ENCODE data around the gene CCDC117.
"Not testable (repeated sequence)": the region's sequence is repeated elsewhere in the genome, so short reads cannot be mapped to it uniquely, and the experiment has no call there.

CCDC117 gene

GRCh38 chr22:28772633-28773460, at the start of gene CCDC117:
TSS of gene CCDC117 (plus strand) at chr22:28772695. CDS start at chr22:28772850, 155 bp downstream.
- TF ChIP-seq CTCF (conservative IDR thresholded peaks at IDR 0.05) = peak; percentile 73
- H3K27ac ChIP-seq = peak within 1 kb of the TSS; percentile 93

GRCh38 chr22:28728002-28728401, 44.5 kb upstream of the CCDC117 start:
- no peak overlapping the region for H3K27ac ChIP-seq
- no peak for TF ChIP-seq CTCF (conservative IDR thresholded peaks at IDR 0.05)

GRCh38 chr22:28728621-28729313, 43.7 kb upstream of the CCDC117 start:
- H3K27ac ChIP-seq = no peak overlapping the region
- TF ChIP-seq CTCF (conservative IDR thresholded peaks at IDR 0.05) = no peak

GRCh38 chr22:28730179-28730578, 42.3 kb upstream of the CCDC117 start:
- no peak overlapping the region for H3K27ac ChIP-seq

GRCh38 chr22:28734393-28734792, 38.1 kb upstream of the CCDC117 start:
- no peak for TF ChIP-seq CTCF (conservative IDR thresholded peaks at IDR 0.05)
- H3K27ac ChIP-seq = no peak overlapping the region

More at GRCh38 chr22:28730179-28730578, 42.3 kb upstream of the CCDC117 start:
- TF ChIP-seq CTCF (conservative IDR thresholded peaks at IDR 0.05) = no peak

GRCh38 chr22:28736301-28737155, 36.0 kb upstream of the CCDC117 start:
- TF ChIP-seq CTCF (conservative IDR thresholded peaks at IDR 0.05) = no peak
- no peak overlapping the region for H3K27ac ChIP-seq

GRCh38 chr22:28737701-28738100, 34.8 kb upstream of the CCDC117 start:
- no peak for TF ChIP-seq CTCF (conservative IDR thresholded peaks at IDR 0.05)
- H3K27ac ChIP-seq = no peak overlapping the region

- H3K27ac ChIP-seq = not testable (repeated sequence)
These were observed 33.6 kb upstream of the CCDC117 start for GRCh38 chr22:28738876-28739275.
